ENCODE results near the gene BAHCC1. TPM values are rescaled to one million over a fixed set of nuclear protein-coding genes. Genes with fewer than 3 reads are reported as not detected.

BAHCC1 gene
- total RNA-seq, 1 donor from 2014 or later, result 3.6 TPM

DNA sequence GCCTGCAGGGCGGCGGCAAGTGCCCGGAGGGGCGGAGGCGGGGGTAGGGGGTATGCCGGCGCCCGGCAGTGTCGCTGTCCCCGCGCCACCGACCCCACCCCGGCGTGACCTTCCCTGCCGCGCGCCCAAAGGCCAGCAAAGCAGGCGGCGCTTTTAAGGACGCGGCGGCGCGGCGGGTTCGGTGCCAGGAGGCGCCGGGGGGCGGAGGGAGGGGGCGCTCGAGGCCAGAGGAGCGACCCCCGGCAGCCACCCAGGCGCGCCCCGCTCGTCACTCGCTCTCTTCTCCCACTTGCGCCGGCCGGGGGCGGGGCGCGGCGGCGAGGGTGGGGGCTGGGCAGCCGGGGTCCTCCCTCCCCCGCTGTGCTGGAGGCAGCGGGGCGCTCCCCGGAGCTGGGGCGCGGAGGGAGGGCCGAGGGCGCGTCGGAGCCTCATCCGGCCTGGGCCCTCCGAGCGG, 8.6 kb upstream of the BAHCC1 start:
- peak; percentile 58 for DNase-seq (ENCODE audit: low spot score)

DNA sequence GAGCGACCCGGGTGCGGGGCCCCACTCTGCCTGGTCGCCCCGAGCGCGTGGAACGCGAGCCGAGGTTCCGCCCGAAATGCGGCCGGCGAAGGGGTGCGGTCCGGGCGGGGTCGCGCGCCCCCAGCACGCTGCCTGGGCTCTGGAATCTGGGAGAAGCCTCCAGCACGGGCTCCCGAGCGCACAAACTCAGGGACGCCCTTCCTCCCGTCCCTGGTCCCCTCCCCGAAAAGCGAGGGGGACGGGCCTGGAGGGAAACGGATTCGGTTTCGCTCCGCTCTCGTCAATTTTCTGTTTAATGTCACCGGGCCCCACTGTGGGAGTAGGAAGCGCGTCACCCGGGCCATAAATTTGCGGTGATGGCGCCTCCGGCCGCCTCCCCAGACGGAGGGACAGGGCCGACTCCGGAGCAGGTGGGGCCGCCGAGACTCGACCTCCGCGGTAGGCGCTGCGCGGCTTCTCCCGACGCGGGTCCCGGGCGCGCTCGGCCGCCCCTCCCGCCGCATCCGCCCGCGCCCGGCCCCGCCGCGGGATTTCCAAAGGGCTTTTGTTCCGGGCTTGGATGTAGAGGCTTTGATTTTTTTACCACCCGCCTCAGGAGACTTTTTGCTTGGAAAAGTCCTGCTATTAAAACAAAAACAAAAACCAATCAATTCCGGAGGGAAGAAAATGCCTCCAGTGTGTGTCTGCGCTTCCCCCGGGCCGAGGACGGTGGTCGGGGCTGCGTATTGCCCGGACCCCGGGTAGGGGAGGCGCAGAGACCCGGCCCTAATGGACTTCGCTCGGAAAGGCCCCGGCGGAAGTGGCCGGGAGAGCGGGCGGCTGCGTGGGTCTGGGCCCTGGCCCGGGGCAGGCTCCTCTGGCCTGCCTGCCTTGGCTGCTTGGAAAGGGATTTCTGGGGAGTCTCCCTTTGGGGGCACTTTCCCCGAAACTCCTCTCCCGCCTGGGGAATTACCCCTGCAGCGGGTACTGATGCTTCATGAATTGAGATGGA, 7.9 kb upstream of the BAHCC1 start:
- peak; percentile 90 for DNase-seq (ENCODE audit: low spot score)

DNA sequence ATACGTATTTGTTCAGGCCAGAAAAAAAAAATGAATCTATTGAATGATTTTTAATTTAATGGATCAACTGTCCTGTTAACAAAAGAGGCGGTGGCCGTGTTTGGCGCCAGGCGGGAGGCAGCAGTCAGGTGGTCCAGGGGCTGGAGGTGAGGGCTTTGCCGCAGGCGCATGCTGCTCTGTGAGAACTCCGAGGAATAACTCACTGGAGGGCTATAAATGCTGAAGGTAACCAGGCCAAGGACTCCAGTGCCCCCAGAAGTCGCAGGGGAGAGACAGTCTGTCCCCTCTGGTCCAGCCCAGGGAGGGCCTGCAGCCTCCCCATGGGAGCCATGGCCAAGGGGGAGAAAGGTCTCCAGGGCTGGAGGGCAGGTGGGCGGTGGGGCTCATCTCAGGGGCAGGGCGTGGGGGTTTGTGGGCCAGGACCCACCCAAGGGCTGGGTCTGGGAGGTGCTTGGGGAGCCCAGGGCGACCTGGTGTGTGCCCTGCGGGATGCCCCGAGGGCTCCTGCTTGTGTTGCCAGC, 7.1 kb upstream of the BAHCC1 start:
- DNase-seq (ENCODE audit: low spot score), result no peak

DNA sequence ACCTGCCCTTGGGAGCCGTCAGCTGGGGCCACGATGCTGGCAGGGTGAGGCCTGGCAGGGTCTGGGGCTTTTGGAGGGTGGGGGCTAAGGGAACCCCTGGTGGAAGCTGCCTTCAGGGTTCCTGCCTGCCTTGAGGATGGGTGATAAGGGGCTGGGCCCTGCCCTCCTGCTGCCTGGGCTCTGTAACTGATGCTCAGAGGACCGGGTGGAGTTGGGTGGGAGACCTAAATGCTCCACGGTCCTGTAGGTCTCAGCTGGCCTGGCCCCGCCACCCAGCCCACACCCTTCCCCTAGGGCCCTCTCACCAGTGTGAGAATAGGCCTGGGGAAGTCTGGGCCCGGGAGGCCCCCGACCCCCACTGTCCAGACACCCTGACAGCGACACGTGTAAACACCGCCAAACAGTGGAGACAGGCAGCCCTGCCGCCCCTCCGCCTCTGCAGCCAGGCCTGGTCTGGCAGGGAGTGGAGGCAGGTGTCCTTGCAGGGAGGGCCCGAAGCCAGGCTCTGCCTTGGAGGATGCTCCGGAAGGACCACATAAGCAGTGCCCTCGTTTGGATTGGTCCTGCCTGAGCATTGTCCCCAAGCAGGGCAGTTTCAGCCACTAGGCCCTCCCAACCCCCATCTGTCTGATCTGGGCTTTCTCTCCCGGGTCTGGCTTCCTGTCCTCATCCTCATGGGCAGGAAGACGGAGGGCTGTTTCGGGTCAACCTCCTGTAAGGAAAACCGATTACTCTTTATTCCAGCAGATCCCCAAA, 6.5 kb upstream of the BAHCC1 start:
- peak; percentile 51 for DNase-seq (ENCODE audit: low spot score)

DNA sequence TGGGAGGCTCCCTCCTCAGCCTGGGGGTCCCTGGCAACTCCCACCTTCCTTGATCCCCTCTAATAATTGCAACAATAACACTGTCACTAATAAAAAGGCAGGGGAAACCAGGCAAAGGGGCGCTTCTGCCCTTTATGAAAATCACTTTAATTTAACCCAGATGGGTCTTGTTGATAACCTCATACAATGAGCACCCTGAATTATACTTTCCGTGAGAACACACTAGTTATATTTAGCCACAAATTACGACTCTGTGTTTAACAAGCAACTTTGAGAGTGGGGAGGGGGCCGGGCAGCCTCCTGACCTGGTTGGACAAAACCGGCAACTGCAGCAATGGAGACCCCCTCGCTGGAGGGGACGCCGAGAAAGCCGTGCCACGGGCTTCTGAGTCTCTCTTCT, 5.7 kb upstream of the BAHCC1 start:
- no peak for DNase-seq (ENCODE audit: low spot score)

DNA sequence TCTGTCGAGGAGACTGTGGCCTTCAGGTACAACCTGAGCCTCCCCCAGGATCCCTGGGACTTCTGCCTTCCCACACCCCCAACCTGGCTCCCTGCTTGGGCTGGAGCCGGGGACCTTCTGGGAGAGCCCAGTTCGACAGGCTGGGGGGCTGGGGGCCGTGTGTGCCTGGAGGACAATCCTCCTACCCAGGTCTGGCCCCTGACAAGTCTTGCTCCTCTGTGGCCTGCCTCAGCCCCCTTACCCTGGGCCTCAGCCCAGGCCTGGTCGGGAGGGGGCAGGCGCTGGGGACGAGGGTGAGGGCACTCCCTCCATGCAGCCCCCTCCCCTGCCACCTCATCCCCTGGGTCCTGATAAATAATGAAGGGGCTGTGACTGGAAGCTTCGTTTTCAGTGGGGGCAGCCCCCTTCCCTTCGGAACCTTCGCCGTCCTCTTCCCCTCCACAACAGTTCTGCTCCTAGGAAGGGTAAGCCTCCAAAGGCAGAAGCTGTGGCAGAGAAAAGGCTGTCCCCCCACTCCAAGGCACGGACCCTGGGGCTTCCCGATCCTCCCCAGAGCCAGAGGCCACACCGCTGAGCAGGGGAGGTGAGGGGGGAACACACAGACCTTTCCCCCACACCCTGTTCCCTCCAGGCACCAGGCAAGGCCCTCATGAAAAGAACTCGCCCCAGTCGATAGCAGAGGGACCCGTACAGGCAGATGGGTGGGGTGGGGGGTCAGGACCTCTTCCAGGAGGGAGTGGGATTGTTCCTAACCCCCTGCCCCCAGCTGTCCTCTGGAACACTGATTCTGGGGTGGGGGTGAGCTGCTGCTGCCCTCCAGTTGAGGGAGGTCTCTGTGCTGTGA, 5.0 kb upstream of the BAHCC1 start:
- peak; percentile 34 for DNase-seq (ENCODE audit: low spot score)

DNA sequence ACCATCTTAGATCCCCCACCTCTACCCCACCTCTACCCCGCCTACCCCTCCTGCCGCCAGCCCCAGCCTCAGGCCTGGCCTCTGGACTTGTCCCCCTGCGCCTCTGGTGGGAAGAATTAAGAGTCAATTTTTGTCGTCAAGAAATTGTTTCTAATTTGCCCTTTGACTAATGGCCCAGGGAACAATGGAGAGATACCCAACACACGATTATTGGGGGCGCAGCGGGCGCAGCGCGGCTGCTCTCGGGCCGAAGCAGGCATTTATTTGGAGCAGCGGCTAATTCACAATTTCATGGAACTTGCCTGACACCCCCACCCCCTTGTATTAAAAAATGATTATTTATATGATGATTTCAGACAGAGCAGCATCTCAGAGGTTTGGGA, 4.4 kb upstream of the BAHCC1 start:
- no peak for DNase-seq (ENCODE audit: low spot score)

DNA sequence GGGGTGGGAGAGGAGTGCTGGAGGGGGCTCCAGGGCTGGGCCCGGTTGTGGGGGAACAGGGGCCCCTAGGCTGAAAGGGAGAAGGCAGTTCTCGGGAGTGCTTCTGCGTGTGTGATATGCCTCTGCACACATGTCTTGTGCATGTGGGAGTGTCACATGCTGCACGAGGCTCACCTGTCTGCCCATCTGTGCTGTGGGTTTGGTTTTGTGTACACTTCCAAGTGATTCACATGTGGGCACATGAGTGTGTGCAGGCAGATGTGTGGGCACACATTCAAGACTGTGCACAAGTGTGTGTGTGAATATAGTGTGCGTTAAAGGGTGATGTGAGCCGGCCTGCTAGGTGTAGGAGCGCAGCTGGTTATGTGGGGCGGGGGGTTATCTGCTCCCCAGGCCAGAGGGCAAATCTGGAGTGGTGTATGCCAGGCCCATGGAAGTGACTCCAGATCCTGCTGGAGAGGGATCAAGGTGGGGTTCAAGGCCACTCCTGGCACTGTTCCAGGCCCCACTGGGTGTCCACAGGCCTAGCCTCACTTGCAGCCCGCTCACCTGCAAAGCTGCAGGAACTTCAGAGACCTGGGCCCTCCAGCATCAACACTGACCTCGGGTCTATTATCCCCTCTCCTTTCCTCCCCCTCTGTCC, 3.8 kb upstream of the BAHCC1 start:
- DNase-seq (ENCODE audit: low spot score), result no peak

DNA sequence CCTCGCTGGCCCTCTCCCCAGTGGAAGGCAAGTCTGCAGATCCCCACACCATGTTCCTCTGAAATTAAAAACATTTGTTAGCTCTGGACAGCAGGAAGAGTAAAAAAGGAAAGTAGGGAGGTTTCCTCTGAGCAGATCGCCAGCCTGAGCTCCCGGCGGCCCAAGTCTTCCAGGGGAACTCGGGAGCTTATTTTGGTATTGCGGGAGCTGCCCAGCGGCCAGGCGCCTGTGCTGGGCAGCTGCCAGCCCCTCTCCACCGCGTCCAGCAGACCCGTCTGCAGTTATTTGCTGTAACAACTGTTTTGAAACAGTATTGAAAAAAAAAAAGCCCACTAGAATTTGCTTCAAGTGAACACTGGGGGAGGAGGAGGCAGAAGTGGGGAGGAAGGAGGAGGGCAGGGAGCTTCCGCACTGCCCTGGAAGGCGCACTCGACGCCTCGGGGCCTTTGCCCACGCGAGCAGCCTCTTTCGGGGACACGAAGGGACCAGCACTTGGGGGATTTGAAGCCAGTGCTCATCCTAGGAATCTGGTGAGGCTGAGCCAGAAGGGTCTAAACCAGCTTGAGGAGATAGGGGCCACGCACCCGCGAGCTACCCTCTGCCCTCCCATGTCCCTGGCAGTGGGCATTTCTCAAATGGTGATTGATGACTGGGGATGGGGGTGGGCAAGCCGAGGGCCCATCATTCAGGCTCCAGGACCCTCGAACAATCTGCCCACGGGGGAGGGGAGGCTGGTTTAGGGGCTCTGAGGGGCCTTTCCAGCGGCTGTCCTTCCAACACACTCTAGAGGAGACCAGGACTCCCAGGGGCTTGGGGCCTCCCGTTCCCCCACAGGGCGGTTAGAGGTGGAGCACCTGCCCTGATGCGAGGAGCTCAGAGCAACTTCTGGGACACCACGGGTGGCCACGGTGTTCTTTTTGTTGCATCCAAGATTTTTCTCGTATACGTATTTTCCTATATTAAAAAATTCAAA, 3.0 kb upstream of the BAHCC1 start:
- DNase-seq (ENCODE audit: low spot score), result peak; percentile 67

DNA sequence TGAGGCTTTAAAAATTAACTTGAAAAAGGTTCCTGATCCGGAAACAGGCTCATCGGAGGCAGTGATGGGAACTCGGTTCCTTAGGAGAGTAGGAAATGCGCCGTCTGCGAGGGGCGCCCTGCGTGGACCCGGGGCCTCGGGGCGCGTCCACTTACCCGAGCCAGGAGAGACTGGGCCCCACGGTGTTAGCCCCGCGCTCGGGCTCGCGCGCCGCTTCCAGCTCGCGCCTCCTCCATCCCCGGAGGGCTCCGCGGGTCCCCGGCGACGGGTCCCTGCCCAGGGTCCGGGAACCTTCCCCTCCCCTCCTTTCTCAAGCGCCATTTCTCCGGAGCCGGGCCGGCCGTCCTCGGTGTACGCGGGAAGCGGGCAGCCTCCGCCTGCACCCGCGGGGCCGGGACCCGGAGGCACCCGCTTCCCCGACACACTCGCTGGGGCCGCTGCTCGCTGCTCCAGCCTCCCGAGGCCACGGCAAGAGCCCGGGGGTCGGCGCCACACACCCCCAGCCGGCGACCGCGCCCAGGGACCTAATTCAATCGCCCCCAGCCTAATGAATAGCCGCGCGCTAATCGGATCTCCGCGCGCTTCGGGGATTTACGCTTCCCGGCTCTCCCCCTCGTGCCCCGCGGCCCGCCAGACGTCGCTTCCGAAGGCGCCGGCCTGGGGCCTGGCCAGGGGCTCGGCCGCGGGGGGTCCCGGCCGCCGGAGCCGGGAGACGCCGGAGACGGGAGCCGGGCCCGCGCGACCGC, 2.2 kb upstream of the BAHCC1 start:
- peak; percentile 26 for DNase-seq (ENCODE audit: low spot score)

DNA sequence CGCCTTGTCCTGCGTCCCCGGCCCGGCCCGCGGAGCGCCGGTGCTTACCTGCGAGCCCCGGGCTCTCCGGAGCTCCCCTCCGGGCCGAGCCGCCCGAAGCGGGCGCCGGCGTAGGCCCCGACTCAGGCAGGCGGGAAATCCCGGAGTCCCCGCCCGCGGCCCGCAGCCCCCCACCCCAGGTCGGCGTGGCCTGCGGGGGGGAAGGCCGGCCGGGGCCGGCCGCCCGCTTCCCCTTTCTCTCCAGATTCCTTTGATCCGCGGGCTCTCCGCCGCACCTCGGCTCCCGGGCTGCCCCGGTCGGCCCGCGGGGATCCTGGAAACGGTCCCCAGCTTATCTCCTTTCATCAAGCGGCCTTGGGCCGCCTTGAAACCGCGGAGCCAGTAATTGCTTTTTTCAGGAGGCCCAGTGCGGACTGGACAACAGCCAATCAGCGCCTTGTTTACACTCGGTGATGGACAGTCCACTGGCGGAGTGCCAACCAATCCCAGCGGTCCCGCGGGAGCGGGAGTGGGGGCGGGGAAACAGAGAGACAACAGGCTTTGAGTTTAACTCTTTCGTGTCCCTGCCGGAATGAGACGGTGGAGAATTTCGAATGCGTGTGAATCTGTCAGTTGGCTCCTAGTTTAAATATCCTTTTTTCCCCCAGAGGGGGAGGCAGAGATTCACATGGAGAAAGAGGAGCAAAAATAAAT, 1.4 kb upstream of the BAHCC1 start:
- peak; percentile 100 for DNase-seq (ENCODE audit: low spot score)

DNA sequence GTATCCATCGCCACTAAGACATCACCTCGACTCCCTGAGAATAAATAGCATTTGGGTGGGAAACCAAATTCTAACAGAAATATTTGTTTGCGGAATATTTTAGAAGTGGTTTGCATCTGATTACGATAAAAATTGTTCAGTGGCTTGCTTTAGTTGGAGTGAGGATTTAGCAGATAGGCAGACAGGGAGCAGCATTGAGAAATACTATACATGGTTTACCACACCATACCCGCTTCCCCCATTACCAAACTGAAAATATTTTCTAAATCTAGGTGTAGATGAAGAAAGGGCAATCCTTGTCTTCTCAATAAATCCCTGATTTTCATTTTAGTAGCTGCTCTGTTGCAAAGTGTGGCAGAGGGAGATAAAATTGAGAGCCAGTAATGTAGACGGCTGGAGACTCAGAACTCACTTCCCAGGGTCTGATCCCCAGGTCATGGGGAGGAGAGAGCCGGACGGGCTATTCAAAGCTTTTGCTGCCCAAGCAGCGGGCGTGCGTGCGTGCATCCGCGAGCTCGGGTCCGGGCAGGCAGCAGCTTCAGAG, 808 bp upstream of the BAHCC1 start:
- DNase-seq (ENCODE audit: low spot score), result peak; percentile 54

DNA sequence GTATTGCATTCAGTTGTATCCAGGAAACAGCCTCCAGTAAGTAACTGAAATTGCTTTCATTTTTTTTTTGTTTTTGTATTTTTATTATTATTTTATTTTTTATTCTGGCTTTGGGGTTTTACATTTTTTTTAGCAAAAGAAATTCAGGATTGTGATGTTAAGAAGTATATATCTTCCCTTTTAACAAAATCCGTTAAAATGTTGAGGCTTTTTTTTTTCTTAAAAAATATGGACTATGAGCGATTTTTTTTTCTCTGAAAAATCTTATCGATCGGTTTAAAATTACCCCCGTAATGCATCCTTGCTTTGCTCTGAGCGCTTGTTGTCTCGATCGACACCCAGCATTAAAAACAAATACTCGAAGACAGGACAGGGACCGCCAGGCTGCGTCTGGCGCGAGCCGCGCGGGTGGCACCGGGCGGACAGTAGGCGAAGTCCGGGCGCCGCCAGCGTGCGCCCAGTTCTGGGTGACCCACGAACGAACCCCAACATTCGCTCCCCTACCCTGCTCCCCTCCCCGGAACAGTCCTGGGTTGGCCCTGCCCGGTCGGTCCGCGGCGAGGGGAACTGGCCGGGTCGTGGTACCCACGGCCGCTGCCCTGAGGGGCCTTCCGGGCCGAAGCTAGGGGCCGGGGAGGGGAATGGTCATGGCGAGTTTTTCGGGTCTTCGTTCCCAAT, 482 bp downstream of the BAHCC1 start:
- no peak for DNase-seq (ENCODE audit: low spot score)

DNA sequence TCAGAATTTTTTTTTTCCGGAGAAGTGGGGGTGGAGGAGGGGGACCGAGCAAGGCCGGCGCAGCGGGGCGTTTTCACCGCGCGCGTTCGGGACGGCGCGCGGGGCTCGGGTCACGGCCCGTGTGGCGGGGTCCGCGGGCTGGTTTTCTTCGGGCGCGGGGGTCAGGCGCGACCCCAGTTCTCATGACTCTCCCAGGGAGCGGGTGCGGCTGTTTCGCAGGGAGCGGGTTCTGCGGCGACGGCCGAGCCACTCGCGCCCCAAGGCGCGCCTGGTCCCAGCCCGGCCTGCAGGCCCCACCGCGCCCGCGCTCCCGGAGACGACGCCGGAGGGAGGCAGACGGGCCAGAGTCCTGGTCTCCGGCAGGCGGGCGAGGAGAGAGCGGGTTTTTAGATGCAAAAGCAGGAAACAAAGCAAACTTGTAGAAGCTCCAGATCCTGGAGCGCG, 1.0 kb downstream of the BAHCC1 start:
- no peak for DNase-seq (ENCODE audit: low spot score)

DNA sequence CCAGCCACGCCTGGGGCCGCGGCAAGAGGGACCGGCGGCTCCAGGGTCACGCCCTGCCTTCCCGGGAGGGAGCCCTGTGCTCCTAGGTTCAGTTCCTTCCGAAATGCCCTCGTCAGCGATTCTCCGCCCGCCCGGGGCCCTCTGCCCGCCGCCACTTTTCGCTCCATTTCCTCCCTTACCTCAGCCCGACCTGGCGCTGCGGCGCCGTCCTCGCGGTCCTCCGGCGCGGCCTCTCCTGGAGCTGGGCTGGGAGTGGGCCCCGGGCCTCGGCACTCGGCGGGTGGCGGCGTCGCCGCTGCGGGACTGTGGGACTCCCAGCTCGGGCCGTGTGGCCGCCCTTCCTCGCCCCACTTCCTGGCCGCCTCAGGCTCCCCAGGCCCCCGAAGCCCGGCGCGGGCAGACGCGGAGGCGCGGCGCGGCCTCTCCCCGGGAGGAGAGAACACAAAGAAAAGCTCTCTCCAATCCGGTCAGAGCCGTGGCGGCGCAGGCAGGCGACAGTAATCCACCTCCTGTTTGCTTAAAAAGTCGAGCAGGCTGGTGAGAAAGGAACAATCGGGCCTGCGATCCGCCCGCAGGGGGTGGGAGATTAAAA, 1.6 kb downstream of the BAHCC1 start:
- DNase-seq (ENCODE audit: low spot score), result peak; percentile 49

DNA sequence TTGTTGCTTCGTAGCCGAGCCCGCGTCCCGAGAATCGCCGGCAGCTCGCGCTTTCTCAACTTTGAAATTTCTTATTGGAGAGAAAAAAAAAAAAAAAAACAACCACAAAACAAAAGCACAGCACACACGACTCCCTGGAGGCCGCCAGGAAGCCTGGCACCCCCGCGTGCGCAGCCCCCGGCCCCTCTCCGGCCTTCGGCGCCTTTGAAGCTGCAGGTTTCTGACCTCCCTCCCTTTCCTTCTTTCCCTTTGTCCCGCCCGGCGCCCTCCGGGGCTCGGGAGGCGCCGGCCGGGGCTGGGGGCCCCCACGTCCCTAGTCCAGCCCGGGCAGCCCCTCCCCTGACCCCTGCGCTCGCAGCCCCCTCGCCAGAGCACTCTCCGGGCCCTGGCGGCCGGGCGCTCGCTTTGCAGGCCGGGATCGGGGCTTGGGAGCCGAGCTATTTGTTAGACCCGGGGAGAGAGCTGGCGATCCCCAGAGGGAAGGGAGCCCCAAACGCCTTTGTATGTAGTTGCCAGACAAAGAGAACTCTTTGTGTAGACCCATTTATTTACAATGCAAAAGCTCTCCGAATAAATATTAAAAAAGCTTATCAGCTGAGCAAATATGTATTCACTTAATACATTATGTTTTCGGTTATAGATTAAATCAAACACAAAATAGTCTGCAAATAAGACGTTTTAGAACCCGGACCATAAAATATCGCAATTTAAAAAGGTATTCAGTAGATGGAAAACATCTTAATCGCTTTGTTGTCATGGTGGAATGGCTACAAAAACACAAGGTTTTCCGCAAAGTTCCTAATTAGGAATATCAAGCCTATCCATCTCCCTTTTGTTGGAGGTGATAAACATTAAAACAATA, 2.3 kb downstream of the BAHCC1 start:
- peak; percentile 58 for DNase-seq (ENCODE audit: low spot score)
